ENCODE data around the gene PGAP2. TPM values are rescaled to one million over a fixed set of nuclear protein-coding genes. Genes with fewer than 3 reads are reported as not detected.

The PGAP2 gene
- total RNA-seq, 1 donor from 2014 or later = 21.6 TPM

Other genes starting within 250 kb of the PGAP2 start
- gene ART5, start 166.6 kb upstream of the PGAP2 start, total RNA-seq = not detected in 2 replicates
- not detected in 2 replicates for gene ART1, start 163.4 kb upstream of the PGAP2 start, total RNA-seq
- gene CHRNA10, start 137.2 kb upstream of the PGAP2 start, total RNA-seq = 3.1 and 4.2 TPM in 2 replicates
- 123 and 131 TPM in 2 replicates for gene NUP98, start 11.0 kb upstream of the PGAP2 start, total RNA-seq
- 153 and 155 TPM in 2 replicates for gene RHOG, start 32.4 kb downstream of the PGAP2 start, total RNA-seq
- gene STIM1, start 47.1 kb downstream of the PGAP2 start, total RNA-seq = 105 and 110 TPM in 2 replicates